Endothelial cell (in vitro differentiated cells): ENCODE results near the gene MGA. TPM values are rescaled to one million over a fixed set of nuclear protein-coding genes. Genes with fewer than 3 reads are reported as not detected.

Experiments
- DNase-seq: peaks from one replicate; pipeline ENCODE4 v3.0.0; 2021; ENCODE audit warnings: low spot score
- H3K27ac Mint-ChIP-seq: one replicate; pipeline ENCODE4 v1.8.0; 2021; ENCODE audit warnings: mixed read lengths, inconsistent platforms; ENCODE audit not compliant: unreplicated experiment
- H3K27me3 Mint-ChIP-seq: one replicate; pipeline ENCODE4 v1.8.0; 2021; ENCODE audit warnings: mild to moderate bottlenecking, moderate library complexity, mixed read lengths, inconsistent platforms; ENCODE audit not compliant: unreplicated experiment
- H3K36me3 Mint-ChIP-seq: one replicate; pipeline ENCODE4 v1.8.0; 2021; ENCODE audit warnings: mild to moderate bottlenecking, low read depth, mixed read lengths, inconsistent platforms; ENCODE audit not compliant: unreplicated experiment
- H3K4me1 Mint-ChIP-seq: one replicate; pipeline ENCODE4 v1.8.0; 2021; ENCODE audit warnings: mild to moderate bottlenecking, mixed read lengths, inconsistent platforms; ENCODE audit not compliant: unreplicated experiment
- H3K4me3 Mint-ChIP-seq: one replicate; pipeline ENCODE4 v1.8.0; 2021; ENCODE audit warnings: mild to moderate bottlenecking, mixed read lengths, inconsistent platforms; ENCODE audit not compliant: unreplicated experiment
- H3K9me3 Mint-ChIP-seq: one replicate; pipeline ENCODE4 v1.8.0; 2021; ENCODE audit warnings: mixed read lengths, inconsistent platforms; ENCODE audit not compliant: unreplicated experiment
- CTCF ChIP-seq: fragments of 200-600 bp; sonication (generic); IDR thresholded peaks from one replicate; pipeline ENCODE4 v1.5.0; 2021; ENCODE audit warnings: antibody characterized with exemption; ENCODE audit not compliant: unreplicated experiment
- total RNA-seq: library from RNA; stranded (reverse); fragmentation: NEBNext Ultra II Directional; extraction: Animal tissue kit (Norgen Biotek cat#: 25700); gene quantifications from one replicate; pipeline ENCODE4 v1.2.1, GENCODE V29; 2021; ENCODE audit not compliant: unreplicated experiment

The MGA gene
- total RNA-seq, 1 donor from 2014 or later: 48.0 TPM

DNA sequence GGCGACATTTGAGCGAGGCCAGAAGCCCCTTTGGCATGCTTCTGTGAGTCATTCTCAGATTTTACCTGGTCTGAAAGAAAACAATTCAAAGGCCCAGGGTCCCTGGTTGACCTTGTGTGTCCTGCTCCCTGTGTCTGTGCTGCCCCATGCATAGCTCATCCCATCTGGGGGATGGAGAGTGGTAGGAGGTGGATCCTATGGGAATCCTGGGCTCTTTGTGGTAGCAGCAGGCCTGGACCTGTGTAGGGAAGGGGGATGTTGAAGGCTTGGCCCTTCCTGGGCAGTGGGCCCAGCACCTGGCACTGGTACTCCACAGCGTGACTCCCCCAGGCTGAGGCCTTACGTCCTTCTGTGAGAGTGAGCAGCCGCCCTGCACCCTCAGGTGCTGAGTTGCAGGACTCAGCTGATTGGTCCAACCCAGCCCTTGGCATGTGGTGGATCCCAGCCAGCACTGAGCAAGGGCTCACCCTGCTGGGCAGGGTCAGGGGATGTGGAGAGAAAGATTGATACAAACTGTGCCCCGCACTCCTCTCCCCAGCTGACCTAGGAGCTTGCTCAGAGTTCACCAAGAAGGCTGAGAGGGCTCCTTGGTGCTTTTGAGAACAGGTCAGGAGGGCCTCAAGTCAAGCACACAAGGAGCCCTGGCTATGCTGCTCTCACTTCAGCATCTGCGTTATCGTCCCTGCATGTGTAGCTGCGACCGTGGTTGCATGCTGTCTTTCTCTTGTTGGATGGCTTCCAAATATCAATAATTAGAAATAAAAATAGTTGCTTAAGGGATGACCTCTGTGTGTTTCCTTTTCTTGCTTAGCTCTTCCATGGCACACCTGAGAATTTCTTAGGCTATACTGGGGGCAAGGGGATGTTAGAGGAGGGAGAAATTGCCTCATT is 146.3 kb downstream of the MGA start:
- Mint-ChIP-seq H3K4me3 (no peak overlapping the region), H3K36me3 (peaks cover 17% of the 10 kb centered on the region), H3K27me3 (peaks cover 6% of the 10 kb centered on the region), H3K9me3 (no peaks in the 10 kb centered on the region), H3K27ac (peak overlapping the region; percentile 39), H3K4me1 (peaks cover 44% of the 10 kb centered on the region)
- TF ChIP-seq CTCF: no peak
- no peak for DNase-seq

DNA sequence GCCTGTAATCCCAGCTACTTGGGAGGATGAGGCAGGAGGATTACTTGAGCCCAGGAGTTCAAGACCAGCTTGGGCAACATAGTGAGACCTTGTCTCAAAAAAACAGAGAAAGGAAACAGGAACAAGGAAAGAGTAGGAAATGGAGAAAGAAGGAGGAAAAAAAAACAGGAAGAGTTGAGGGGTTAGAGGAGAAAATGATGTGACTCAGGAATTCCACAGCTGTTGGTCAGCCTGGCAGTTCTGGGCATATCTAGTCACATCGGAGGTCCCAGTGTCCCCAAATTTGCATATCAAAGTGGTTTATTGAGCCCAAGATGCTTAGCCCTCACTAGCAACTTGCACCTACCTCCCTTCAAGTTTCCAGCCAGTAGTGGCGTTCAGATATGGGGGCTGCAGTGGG is 148.9 kb downstream of the MGA start:
- peaks cover 44% of the 10 kb centered on the region for H3K4me1 Mint-ChIP-seq
- no peak for TF ChIP-seq CTCF
- H3K27ac Mint-ChIP-seq: peak overlapping the region; percentile 88
- no peak for DNase-seq
- H3K9me3 Mint-ChIP-seq: no peaks in the 10 kb centered on the region
- peaks cover 23% of the 10 kb centered on the region for H3K36me3 Mint-ChIP-seq
- peaks cover 6% of the 10 kb centered on the region for H3K27me3 Mint-ChIP-seq
- H3K4me3 Mint-ChIP-seq: no peak overlapping the region

- H3K27ac Mint-ChIP-seq: peak overlapping the region; percentile 88
Observed at GRCh38 chr15:41809526-41810220, 149.5 kb downstream of the MGA start.

DNA sequence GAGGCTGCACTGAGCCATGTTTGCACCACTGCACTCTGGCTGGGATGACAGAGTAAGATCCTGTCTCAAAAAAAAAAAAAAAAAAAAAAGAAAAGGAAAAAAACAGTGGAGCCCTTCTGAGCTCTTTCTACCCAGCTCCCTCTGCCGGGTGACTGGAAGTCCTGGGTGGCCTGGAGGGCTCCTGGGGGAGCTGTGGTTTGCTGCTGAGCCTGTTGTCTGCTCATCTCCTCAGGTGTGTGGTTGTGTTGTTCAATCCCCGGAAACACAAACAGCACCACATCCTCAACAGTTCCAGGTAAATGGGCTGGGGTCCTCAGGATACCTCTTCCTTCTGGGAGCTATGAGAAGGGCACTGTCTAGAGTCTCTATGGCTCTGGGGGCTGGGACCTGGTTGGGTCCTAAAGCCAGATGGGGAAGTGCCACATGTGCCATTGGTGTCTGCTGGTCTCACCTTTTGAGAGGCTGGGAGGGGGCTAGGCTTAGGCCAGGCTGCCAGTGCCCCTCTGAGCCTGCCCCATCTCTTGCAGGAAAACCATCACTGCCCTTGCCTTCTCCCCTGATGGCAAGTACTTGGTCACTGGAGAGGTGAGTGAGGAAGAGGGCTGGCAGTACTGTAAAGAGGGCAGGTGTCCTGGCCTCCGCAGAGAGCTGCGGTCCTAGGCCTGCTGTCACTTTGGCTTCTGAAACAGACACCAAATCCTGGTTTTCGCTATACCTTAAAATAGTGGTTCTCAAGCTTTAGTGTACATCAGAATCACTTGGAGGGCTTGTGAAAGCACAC is 150.6 kb downstream of the MGA start:
- no peak for DNase-seq
- Mint-ChIP-seq H3K9me3 (no peaks in the 10 kb centered on the region), H3K4me3 (no peak overlapping the region), H3K27ac (no peak overlapping the region), H3K27me3 (peaks cover 6% of the 10 kb centered on the region), H3K4me1 (peaks cover 32% of the 10 kb centered on the region), H3K36me3 (peaks cover 32% of the 10 kb centered on the region)
- no peak for TF ChIP-seq CTCF

More at GRCh38 chr15:41809526-41810220, 149.5 kb downstream of the MGA start:
- H3K4me1 Mint-ChIP-seq: peaks cover 41% of the 10 kb centered on the region
- no peak overlapping the region for H3K4me3 Mint-ChIP-seq
- TF ChIP-seq CTCF: no peak
- peaks cover 28% of the 10 kb centered on the region for H3K36me3 Mint-ChIP-seq
- no peaks in the 10 kb centered on the region for H3K9me3 Mint-ChIP-seq
- DNase-seq: no peak
- H3K27me3 Mint-ChIP-seq: peaks cover 6% of the 10 kb centered on the region
